SK-N-MC (cell line): Measurements from ENCODE around the gene TIAM1.

Experiments
- EZH2 ChIP-seq: fragments of 200-600 bp; sonication (generic); IDR thresholded peaks from one replicate; pipeline ENCODE4 v1.6.1; 2017; ENCODE audit warnings: antibody characterized with exemption
- FOXP2 ChIP-seq: optimal IDR thresholded peaks from 2 replicates; pipeline ENCODE3; 2011; ENCODE audit warnings: mild to moderate bottlenecking, moderate library complexity; ENCODE audit not compliant: insufficient read depth; ENCODE audit errors: extremely low read length, control extremely low read depth
- POLR2AphosphoS5 ChIP-seq: IDR thresholded peaks from 2 replicates; pipeline ENCODE4 v1.6.1; 2012; ENCODE audit warnings: mild to moderate bottlenecking, low read depth, low read length, borderline replicate concordance

GRCh38 chr21:31330144-31330483, 13.9 kb downstream of the TIAM1 start:
- no peak for TF ChIP-seq EZH2
- no peak for TF ChIP-seq POLR2AphosphoS5
- TF ChIP-seq FOXP2: no peak
